OCI-M1 (cell line): ENCODE data around the gene NEU1.
"Not testable (repeated sequence)": the region's sequence is repeated elsewhere in the genome, so short reads cannot be mapped to it uniquely, and the experiment has no call there.

Experiments
- DNase-seq: peaks from one replicate; lab custom pipeline; 2025; lab: John Stamatoyannopoulos, UW

The NEU1 gene

DNA sequence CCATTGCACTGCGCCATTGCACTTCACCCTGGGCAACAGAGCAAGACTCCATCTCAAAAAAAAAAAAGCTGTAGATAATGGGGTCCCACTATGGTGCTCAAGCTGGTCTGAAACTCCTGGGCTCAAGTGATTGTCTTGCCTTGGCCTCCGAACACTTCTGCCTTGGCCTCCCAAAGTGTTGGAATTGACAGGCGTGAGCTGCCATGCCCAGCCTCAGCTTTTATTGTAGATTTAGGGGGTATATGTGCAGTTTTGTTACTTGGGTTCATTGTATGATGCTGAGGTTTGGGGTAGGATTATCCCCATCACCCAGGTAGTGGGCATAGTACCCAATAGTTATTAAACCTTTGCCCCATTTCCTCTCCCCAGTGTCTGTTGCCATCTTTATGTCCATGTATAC, 23.7 kb downstream of the NEU1 start:
- DNase-seq: no peak

DNA sequence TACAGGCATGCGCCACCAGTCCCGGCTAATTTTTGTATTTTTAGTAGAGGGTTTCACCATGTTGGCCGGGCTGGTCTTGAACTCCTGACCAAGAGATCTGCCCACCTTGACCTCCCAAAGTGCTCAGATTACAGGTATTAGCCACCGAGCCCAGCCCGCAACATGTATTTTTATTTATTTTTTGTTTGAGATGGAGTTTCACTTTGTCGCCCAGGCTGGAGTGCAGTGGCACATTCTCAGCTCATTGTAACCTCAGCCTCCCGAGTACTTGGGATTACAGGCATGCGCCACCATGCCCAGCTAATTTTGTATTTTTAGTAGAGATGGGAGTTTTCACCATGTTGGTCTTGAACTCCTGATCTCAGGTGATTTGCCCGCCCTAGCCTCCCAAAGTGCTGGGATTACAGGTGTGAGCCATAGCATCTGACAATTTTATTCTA, 24.5 kb downstream of the NEU1 start:
- not testable (repeated sequence) for DNase-seq

DNA sequence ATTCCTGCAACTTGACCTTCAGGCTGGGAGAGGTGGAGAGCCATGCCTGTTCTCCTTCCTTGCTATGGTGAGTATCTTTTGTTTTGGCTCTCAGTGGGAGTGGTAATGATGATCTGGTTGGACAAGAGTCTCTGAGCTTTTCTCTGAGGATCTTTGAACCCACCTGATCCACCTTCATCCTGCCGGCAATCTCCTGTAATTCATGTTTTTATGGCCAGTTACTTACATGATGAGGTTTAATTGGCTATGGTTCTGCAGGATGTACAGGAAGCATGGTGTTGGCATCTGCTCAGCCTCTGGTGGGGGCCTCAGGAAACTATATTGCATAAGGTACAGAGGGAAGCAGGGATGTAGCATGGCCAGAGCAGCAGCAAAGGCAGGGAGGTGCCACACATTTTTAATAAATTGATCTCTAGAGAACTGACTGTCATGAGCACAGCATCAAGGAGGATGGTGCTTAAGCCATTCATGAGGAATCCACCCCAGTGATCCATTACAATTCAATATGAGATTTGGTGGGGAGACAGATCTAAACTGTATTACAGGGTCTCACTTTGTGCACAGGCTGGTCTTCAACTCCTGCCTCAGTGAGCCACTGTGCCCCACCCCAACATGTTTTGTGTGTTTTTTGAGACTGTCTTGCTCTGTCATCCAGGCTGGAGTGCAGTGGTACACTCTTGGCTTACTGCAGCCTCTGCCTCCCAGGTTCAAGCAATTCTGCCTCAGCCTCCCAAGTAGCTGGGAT, 25.1 kb downstream of the NEU1 start:
- DNase-seq: no peak

DNA sequence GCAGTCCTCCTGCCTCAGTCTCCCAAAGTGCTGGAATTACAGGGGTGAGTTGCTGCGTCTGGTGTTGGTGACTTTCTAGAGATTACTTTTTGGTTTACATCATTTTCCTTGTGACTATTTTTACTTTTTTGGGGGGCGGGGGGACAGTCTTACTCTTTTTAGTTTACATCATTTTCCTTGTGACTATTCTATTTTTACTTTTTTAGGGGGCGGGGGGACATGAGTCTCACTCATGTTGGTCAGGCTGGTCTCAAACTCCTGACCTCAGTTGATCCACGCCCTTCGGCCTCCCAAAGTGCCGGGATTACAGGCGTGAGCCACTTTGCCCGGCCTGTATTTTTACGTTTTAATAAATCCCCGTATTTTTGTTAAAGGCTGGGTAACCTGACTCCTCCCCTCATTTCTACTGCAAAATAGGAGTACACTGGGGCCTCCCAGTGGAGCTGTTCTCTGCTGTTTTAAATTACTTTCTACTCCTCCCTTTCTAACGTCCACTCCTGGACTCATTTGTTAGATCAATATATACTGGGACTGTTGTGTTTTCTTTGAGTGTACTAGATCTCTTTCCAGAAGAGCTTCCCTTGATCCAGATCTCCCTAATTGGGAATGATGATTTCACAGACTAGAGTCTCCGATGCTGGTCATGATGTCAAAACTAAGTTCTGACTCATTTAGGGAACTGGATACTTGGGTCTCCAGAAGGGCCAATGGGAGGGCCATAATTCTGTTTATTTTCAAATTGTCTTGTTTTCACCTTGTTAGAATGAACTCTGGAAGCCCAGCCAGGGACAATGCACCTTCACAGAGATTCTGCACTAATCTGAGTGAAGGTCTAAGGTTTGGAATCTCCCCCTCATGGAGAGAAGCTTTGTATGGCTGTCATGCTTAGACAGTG, 25.9 kb downstream of the NEU1 start:
- peak; percentile 43 for DNase-seq

DNA sequence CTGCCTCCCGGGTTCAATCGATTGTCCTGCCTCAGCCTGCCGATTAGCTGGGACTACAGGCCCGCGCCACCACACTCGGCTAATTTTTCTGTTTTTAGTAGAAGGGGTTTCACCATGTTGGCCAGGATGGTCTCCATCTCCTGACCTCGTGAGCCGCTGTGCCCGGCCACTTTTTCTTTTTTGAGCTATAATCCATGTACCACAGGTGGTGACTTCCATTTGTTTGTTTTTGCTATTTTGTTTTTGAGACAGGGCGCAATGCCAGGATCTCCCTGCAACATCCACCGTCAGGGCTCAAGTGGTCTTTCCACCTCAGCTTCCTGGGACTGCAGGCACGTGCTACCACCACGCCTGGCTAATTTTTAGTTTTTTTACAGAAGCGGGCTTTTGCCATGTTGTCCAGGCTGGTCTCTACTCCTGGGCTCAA, 26.6 kb downstream of the NEU1 start:
- no peak for DNase-seq

DNA sequence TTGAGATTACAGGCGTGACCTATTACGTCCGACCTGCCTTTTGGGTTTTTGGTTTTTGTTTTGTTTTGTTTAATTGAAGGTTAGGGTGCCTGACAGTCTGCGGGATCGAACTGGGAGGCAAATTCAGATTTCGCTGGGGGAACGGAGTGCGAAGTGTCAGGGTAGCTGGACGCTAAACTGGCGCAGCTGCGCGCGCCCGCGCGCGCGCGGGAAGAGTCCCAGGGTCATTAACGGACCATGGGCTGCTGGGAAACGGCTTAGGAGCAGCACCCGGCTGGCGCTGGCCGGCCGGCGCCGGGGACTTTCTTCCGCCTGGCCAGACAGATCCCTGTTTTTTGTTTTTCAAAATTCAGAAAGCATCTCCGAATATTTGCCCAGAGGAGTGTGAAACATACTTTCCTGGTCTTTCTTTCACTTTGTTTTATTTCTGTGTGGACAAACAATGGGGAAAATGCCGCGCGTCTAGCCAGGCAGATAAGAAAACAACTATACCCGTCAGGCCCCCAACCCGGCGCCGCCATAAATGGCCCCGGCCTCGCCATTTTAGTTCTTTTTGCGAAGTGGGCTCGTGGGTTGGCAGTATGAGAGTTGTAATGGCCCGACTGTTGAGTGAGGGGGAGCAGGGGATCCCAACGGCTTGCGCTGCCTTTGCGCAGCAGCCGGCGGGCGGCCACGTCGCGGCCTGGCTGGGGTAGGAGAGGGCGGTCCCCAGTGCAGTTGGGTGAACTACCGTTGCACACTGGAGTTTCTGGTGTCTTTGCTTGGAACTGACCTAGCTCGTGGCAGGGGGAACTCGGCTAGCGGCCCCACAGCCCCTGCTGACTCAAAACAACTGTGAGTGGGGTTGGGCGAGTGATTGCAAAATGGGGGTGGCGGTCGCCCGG, 28.0 kb downstream of the NEU1 start:
- peak; percentile 97 for DNase-seq

DNA sequence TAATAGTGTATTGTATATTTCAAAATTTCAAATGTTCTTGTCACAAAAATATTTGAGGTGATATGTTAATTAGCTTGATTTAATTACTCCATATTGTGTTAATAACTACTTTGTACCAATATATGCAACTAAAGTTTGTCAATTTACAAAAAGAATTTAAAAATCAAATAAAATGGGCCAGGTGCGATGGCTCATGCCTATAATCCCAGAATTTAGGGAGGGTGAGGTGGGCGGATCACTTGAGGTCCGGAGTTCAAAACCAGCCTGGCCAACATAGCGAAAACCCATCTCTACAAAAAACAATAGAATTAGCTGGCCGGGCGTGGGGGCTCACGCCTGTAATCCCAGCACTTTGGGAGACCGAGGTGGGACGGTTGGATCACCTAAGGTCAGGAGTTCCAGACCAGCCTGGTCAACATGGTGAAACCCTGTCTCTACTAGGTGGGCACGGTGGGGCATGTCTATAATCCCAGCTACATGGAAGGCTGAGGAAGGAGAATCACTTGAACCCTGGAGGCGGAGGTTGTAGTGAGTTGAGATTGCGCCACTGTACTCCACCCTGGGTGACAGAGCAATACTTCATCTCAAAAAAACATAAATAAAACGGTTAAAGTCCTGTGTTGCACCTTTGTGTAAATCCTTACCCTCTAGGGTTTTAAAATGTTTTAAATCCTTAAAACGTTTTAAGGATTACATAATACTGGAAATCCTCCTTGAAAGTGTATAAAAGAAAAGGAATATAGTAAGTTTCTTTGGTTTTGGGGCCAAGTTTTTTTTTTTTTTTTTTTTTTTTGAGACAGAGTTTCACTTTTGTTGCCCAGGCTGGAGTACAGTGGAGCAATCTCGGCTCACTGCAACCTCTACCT, 31.0 kb downstream of the NEU1 start:
- DNase-seq: peak; percentile 58

DNA sequence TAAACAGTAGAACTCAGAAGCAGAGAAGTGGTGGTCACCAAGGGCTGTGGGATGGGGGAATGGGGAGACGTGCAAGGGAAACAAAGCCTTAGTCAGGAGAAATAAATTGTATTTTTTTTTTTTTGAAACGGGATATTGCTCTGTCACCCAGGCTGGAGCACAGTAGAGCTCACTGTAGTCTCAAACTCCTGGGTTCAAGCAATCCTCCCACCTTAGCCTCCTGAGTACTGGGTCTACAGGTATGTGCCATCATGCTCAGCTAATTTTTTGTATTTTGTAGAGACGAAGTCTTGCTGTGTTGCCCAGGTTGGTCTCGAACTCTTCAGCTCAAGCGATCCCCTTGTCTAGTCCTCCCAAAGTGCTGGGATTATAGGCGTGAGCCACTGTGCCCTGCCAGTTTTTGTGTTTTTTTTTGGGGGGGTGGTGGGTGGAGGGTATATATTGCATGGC, 31.7 kb downstream of the NEU1 start:
- DNase-seq: peak; percentile 61

DNA sequence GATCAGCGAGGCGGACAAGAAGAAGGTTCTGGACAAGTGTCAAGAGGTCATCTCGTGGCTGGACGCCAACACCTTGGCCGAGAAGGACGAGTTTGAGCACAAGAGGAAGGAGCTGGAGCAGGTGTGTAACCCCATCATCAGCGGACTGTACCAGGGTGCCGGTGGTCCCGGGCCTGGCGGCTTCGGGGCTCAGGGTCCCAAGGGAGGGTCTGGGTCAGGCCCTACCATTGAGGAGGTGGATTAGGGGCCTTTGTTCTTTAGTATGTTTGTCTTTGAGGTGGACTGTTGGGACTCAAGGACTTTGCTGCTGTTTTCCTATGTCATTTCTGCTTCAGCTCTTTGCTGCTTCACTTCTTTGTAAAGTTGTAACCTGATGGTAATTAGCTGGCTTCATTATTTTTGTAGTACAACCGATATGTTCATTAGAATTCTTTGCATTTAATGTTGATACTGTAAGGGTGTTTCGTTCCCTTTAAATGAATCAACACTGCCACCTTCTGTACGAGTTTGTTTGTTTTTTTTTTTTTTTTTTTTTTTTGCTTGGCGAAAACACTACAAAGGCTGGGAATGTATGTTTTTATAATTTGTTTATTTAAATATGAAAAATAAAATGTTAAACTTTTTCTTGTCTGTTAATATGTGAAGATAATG, 32.9 kb downstream of the NEU1 start:
- DNase-seq: peak; percentile 89

DNA sequence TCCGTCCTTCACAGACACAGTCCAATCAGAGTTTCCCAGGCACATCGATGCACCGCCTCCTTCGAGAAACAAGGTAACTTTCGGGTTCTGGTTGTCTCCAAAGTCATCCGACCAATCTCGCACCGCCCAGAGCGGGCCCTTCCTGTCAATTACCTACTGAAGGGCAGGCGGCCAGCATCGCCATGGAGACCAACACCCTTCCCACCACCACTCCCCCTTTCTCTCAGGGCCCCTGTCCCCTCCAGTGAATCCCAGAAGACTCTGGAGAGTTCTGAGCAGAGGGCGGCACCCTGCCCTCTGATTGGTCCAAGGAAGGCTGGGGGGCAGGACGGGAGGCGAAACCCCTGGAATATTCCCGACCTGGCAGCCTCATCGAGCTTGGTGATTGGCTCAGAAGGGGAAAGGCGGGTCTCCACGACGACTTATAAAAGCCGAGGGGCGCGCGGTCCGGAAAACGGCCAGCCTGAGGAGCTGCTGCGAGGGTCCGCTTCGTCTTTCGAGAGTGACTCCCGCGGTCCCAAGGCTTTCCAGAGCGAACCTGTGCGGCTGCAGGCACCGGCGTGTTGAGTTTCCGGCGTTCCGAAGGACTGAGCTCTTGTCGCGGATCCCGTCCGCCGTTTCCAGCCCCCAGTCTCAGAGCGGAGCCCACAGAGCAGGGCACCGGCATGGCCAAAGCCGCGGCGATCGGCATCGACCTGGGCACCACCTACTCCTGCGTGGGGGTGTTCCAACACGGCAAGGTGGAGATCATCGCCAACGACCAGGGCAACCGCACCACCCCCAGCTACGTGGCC, 35.1 kb downstream of the NEU1 start, which contains the start of gene HSPA1B:
Gene HSPA1B, plus strand, starts transcription at position 453 of the 794 bp plus-strand sequence. Its CDS starts 213 bp downstream, at position 666.
- DNase-seq: peak; percentile 100

DNA sequence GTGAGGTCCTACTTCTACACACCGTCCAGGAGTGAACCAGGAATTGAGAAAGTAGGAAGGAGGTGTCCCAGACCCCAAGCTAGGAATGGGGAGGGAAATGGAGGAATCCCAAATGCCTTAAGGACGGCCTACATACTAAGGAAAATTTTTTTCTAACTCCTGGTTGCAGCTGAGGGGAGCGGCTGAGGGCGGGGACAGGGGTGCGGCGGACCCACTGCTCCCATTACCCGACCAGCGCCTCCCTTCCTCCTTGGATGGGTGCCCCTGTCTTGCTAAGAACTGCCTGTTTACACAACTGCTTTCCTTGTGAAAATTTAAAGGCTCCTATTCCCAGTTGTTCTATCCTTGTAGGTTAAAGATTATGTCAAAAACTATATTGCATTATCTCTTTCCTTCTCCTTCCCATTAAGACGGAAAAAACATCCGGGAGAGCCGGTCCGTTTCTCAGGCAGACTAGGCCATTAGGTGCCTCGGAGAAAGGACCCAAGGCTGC, 35.8 kb downstream of the NEU1 start:
- peak; percentile 95 for DNase-seq

DNA sequence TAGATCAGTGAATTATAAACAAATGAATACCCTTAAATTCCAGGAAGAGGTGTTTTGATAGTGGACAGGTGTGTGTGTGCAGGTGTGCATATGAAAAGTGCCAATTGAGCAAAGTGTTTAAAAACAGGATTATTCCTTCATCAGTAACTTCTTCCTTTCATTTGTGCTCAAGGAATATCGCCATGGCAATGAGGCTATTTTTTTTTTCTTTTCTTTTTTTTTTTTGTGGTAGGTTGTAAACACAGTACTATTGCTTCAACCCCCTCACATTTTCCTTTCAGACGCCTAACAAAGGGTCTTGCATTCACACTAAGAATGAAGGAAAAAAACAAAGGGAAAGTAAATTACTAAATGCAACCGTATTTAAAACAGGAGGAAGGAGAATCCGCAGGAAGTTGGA, 37.1 kb downstream of the NEU1 start:
- no peak for DNase-seq

DNA sequence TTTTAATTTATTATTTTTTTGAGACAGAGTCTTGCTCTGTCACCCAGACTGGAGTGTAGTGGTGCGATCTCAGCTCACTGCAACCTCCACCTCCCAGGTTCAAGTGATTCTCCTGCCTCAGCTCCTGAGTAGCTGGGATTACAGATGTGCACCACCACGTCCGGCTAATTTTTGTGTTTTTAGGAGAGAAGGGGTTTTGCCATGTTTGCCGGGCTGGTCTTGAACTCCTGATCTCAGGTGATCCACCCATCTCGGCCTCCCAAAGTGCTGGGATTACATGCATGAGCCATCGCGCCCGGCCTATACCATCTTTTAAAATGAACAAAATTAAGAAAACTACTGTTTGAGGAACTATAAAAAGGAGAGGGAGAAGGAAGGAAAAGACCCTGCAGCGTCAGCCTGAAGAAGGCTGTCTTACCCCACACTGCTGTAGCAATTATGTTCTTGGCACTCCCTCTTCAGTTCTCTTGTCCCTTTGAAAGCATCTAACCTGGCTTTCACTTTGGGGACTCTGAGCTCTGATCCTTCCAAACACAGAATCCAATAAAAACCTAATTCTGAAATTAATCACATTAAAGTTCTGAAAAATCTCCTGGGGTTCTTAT, 38.9 kb downstream of the NEU1 start:
- DNase-seq: not testable (repeated sequence)

DNA sequence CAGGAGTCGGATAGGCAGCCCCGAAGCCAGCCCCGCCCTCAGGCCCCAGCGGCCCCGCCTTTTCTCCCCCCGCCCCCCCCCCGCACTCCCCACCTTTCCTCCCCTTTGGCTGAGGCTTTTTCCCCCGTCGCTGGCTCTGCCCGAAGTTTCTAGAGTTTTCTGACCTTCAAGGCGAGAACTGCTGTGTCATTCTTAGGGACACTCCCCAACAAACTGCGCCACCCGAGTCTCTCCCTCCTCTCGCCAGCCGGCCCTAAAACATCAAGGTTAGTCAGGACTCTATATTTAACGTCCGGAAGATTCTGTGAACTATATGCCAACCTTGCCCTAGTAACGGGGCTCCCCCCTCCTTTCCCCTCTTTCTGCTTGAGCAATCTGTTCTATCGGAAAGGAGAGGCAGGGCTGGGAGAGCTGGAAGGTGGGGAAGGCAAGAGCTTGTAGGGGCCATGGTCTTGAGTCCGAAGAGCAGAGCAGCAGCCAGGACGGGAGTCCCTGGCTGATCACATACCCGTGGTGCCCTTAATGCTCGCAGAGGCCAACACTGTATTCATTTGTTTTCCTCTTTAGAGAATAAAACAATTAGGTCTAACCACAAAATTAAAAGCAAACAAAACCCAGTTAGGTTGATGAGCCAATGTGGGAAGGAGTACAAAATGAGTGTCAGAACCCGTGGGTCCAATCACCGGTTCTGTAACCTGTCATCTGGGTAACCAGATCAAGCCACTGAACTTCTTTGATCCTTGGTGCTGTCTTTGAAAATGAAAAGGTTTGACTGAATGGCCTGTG, 40.4 kb downstream of the NEU1 start:
- DNase-seq: peak; percentile 97

DNA sequence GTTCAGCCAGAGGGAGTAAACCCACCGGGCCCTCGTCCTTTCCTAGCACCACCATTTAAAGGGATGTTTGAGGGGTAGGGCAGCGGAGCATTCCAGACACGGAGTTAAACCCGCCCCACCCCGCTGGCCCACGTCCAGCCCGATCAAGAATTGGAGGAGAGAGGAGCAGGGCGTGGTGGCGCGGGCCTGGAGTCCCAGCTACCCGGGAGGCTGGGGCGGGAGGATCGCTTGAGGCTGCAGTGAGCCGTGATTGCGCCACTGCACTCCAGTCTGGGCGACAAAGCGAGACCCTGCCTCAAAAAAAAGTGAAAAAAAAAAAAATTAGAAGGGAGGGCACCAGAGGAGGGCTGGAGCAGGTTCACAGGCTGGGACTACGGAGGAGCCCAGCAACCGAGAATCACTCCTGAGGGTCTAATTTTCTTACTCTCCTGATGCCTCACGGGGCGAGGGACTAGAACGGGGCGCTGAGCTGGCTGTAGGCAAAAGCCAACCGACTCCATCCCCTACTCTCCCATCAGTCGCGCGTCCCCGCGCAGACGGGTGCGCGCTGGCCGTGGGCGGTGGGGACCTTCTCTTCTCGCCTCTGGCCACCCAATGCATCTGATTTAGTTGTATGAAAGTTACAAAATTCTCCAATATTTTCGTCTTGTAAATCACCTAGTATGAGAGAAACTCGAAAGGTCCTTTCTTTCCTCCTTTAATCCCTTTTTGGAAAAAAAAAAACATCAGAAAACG, 41.2 kb downstream of the NEU1 start:
- DNase-seq: peak; percentile 92

DNA sequence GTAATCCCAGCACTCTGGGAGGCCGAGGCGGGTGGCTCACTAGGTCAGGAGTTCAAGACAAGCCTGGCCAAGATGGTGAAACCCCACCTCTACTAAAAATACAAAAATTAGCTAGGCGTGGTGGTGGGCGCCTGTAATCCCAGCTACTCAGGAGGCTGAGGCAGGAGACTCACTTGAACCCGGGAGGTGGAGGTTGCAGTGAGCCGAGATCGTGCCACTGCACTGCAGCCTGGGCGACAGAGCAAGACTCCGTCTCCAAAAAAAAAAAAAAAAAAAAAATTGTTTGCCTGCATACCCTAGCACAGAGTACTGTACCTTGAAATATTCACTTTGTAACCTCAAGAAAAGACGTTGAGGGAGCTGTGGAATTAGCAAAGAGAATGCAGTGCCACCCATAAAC, 42.2 kb downstream of the NEU1 start:
- not testable (repeated sequence) for DNase-seq

DNA sequence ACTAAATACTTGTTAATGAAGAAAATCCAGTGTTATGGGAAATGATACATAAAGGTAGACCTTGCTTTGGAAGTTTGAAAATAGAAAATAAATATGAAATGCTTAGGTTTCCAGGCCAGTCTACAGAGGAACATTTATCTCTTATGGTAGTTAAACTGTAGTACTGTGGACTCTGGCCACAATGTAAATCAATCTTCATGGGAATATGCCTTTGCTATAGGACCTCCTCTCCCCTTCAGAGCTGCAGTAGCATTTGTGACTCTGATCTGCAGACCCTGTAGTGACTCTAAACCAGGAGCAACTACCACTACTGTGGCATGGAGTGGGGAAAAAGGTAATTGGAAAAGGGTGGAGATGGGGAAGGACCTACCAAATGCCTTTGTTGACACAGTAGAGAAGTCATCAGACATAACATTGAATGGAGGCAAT, 42.7 kb downstream of the NEU1 start:
- peak; percentile 29 for DNase-seq
